HG02763 (cell line): ENCODE measurements around the gene MLLT6.

Experiments used
- ATAC-seq: cut with Tn5 transposase; IDR thresholded peaks from one replicate; pipeline ENCODE4 v1.9.1; 2021; ENCODE audit warnings: mild to moderate bottlenecking, moderate library complexity; ENCODE audit not compliant: unreplicated experiment

The MLLT6 gene

GRCh38 chr17:38761612-38762011 is 56.5 kb downstream of the MLLT6 start:
- ATAC-seq, result no peak

DNA sequence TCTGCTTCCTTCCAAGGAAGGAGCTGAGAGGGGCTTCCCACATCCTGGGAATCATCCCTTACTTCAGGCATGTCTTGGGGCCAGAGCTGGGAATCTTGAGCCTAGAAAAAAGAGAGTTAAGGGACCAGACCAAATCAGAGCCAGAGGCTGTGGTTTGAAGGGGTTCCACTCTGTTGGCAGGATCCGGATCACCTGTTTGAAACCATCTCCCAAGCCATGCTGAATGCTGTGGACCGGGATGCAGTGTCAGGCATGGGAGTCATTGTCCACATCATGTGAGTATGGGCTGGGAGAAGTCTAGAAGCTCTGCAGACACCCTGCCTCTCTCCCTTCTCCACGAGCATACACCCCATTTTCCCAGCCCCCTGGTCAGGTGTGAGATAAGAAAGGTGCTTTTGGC is 57.2 kb downstream of the MLLT6 start:
- ATAC-seq, result no peak

GRCh38 chr17:38766341-38766740 is 61.3 kb downstream of the MLLT6 start:
- ATAC-seq, result no peak

- no peak for ATAC-seq
Measured at GRCh38 chr17:38768417-38768816, 63.3 kb downstream of the MLLT6 start.

- no peak for ATAC-seq
Measured at GRCh38 chr17:38773258-38773657, 68.2 kb downstream of the MLLT6 start.

- no peak for ATAC-seq
Measured at GRCh38 chr17:38777641-38778250, 72.7 kb downstream of the MLLT6 start.
